Hematopoietic multipotent progenitor cell treated with erythropoietin and hydrocortisone succinate and interleukin-3 and kit ligand, for 15 days (in vitro differentiated cells): ENCODE results near the gene PRDX5.

ENCODE experiments used
- DNase-seq: peaks from one replicate; pipeline ENCODE4 v3.0.0-alpha.2; 2015; ENCODE audit warnings: low spot score

PRDX5 gene

GRCh38 chr11:64290352-64291261 lies 27.3 kb upstream of the PRDX5 start:
- no peak for DNase-seq

DNA sequence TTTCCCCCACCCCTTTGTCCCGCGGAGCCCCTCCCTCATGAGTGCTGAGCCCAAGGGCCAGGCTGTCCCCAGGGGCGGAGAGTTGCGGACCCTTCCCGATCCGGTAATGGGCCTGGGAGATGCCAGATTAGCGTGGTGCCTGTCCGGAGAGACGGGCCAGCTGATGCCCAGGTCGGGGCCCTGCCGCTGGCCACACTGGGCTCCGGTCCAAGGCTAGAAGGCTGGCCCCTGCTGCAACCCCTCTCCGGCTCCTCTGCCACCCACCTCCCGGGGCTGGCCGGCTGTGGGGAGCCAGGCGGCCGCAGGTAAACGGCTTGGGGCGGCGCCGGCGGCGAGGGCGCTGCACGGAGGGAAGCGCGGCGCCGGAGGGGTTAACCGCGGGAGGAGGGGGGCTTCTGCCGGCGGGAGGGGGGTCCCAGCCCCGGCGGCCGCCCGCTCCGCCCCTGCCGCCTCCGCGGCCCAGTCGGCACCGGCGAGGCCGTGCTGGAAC lies 26.6 kb upstream of the PRDX5 start, which contains the start of gene KCNK4:
KCNK4 (plus strand) TSS at position 41 of the 490 bp plus-strand sequence. CDS start 1,717 bp downstream, outside the sequence.
- DNase-seq, result no peak

- no peak for DNase-seq
Observed at GRCh38 chr11:64291752-64292459, 26.0 kb upstream of the PRDX5 start.

DNA sequence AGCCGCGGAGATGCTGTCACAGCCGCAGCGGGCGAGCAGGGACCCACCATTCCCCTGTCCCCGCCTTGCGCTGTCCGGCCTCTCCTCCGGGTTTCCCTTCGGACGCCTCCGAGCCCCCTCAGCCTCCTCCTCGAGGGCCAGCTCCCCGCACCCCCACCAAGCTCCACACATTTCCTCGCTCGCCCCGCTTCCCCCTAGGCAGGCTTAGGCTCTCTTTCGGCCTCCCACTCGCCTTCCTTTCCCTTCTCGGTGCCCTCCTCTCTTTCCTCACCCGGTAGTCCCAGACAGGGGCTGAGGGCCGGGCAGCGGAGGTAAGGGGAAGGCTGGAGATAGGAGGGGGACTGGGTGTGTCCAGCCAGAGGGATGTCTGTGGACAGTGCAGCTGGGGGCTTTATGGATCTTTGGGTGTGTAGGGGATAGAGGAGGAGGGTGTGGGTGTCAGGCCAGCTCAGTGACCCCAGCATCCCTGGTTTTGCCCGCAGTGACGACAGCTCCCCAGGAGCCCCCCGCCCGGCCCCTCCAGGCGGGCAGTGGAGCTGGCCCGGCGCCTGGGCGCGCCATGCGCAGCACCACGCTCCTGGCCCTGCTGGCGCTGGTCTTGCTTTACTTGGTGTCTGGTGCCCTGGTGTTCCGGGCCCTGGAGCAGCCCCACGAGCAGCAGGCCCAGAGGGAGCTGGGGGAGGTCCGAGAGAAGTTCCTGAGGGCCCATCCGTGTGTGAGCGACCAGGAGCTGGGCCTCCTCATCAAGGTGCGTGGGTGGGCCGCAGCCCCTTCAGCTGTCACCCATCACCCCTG lies 25.3 kb upstream of the PRDX5 start:
- DNase-seq, result no peak

GRCh38 chr11:64294774-64295173 lies 23.1 kb upstream of the PRDX5 start:
- no peak for DNase-seq

DNA sequence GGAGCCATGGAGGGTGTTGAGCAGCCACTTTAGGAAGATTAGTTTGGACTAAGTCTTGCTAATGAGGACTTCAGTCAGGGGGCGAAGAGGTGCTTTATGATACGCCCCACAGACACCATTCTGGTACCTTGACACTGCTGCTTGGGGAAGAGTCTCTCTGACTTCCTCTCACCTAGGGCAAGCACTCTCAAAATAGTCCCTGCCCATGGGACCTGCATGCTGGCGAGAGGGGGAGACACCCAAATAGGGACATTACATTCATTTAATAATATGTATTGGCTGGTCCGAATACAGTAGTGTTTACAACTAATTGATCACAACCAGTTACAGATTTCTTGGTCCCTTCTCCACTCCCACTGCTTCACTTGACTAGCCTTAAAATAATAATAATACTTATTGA lies 22.2 kb upstream of the PRDX5 start:
- no peak for DNase-seq

GRCh38 chr11:64296236-64296635 lies 21.7 kb upstream of the PRDX5 start:
- no peak for DNase-seq

DNA sequence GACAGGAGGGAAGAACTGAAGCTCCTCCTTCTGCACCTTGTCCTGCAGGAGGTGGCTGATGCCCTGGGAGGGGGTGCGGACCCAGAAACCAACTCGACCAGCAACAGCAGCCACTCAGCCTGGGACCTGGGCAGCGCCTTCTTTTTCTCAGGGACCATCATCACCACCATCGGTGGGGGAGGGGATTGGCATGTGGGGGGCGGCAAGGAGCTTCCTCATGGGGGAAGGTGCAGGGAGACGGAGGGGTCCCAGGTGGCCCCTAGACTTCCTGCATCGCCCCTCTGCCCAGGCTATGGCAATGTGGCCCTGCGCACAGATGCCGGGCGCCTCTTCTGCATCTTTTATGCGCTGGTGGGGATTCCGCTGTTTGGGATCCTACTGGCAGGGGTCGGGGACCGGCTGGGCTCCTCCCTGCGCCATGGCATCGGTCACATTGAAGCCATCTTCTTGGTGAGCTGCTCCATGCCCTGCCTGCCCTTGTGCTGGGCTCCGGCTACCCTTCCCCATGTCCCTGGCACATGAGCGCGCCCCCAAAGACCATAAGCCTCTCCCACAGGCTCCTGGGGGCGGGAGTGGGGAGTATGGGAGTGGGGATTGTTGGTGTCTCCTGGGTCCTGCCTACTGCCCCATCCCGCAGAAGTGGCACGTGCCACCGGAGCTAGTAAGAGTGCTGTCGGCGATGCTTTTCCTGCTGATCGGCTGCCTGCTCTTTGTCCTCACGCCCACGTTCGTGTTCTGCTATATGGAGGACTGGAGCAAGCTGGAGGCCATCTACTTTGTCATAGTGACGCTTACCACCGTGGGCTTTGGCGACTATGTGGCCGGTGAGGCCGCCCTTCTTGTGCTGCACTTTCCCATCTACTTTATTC lies 20.9 kb upstream of the PRDX5 start:
- no peak for DNase-seq

DNA sequence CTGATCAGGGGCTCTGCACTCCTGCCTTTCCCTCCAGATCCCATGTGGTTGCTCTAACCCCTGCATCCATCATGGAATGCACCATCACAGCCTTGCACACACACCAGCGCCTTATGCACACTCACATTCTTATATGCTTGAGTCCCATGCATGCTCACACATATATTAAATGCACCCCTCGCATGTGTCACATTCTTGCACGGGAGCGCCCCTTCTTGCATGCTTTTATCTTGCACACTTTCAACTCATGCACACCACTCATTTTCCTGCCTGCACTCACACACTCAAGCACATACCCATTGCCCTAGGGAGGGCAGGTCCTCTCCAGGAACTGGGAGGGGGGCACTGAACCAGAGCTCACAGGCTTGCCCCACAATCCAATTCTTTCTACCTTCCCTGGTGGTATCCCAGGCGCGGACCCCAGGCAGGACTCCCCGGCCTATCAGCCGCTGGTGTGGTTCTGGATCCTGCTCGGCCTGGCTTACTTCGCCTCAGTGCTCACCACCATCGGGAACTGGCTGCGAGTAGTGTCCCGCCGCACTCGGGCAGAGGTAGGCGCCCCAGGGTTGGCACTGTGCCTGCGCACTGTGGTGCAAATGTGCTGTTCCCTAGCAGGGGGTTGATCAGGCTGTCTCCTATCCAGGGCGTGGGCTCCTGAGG lies 20.1 kb upstream of the PRDX5 start:
- DNase-seq, result no peak

GRCh38 chr11:64298966-64299846 lies 18.7 kb upstream of the PRDX5 start:
- peak; percentile 57 for DNase-seq

DNA sequence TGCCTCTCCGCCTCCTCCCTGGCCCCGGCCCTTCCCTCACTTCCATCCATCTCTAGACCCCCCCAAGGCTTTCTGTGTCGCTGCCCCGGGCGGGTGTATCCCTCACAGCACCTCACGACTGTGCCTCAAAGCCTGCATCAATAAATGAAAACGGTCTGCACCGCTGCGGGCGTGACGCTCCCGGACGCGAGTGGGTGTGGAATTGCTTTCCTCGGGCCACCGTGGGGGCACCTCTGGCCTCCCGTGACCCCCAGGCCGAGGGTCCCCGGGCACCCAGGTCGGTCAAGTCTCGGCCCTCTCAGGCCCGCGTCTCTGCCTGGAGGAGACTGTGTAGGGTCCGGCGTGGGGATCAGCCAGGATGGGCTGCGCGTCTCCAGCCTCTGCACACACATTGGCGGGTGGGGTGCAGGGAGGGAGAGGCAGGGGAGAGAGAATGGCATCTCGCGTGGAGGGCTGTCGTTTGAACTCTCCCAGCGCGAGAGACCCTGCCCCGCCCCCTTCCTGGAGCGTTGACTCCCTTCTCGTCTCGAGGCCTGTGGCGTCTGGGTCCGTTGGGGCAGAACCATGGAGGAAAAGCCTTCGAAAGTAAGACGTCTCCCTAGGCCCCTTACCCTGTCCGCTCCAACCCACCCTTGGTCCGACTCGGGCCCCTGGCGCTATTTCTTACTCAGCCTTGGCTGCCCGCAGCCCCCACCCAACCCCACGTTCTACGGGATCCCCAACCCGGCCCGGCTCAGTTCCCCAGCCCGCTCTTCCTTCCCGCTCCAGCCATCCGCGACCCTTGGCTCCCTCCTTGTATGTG lies 17.9 kb upstream of the PRDX5 start, which contains the start of gene CATSPERZ:
CATSPERZ (plus strand) TSS at position 512 of the 802 bp plus-strand sequence; CDS start at position 565, 53 bp downstream.
- DNase-seq, result no peak

- no peak for DNase-seq
Observed at GRCh38 chr11:64303109-64304031, 14.6 kb upstream of the PRDX5 start.

DNA sequence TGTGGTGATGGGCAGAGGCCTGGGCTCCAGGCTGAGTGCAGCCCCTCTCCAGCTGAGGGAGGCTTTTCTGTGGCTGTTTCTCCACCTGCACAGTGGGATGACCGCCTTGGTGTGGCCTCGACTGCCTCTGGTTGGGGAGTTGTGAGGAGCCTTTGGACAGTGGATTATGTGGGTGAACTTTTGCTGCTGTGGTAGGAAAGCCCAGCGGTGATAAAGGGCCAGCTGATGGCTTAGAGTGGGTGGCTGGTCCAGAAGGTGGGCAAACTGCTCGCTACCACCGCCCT lies 13.9 kb upstream of the PRDX5 start:
- DNase-seq, result no peak

- peak; percentile 94 for DNase-seq
Observed at GRCh38 chr11:64304316-64305072, 13.4 kb upstream of the PRDX5 start.

- DNase-seq, result peak; percentile 98
Observed at GRCh38 chr11:64305075-64305690, 12.7 kb upstream of the PRDX5 start, which contains the start of gene ESRRA. Gene ESRRA (plus strand): TSS chr11:64305524. CDS start chr11:64307180, 1,656 bp downstream.
